22Rv1 (cell line): Measurements from ENCODE around the gene SMYD3.

Experiments used
- H3K27ac ChIP-seq: fragments of 450-650 bp; 2 replicates; pipeline ENCODE4 v1.5.1; 2017
- ZFX ChIP-seq: fragments of 450-650 bp; IDR thresholded peaks from 2 replicates; pipeline ENCODE4 v1.6.1; 2017; ENCODE audit warnings: antibody characterized with exemption, borderline replicate concordance
- TF ChIP-seq, protein P1 (sequence below): fragments of 450-650 bp; IDR thresholded peaks from 2 replicates; pipeline ENCODE4 v1.5.1; 2017; ENCODE audit warnings: mild to moderate bottlenecking

Gene SMYD3

DNA sequence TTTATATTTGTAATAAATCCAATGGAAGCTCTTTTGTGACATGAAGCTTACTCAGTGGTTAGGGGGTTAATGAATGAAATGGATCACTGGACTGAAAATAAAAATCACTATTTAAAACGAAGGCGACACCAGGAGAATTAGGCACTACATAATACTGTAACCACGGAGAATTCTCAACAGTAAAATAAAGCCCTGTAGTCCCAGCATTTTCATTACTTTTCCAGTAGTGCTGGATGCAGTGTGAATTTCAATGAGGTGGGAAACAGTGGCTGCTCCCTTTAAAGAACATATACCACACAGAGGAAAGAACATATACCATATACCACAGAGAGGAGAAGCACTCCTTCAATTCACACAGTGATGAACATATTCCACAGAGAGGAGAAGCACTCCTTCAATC is 275.0 kb downstream of the SMYD3 start:
- TF ChIP-seq, protein P1, sequence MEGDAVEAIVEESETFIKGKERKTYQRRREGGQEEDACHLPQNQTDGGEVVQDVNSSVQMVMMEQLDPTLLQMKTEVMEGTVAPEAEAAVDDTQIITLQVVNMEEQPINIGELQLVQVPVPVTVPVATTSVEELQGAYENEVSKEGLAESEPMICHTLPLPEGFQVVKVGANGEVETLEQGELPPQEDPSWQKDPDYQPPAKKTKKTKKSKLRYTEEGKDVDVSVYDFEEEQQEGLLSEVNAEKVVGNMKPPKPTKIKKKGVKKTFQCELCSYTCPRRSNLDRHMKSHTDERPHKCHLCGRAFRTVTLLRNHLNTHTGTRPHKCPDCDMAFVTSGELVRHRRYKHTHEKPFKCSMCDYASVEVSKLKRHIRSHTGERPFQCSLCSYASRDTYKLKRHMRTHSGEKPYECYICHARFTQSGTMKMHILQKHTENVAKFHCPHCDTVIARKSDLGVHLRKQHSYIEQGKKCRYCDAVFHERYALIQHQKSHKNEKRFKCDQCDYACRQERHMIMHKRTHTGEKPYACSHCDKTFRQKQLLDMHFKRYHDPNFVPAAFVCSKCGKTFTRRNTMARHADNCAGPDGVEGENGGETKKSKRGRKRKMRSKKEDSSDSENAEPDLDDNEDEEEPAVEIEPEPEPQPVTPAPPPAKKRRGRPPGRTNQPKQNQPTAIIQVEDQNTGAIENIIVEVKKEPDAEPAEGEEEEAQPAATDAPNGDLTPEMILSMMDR: no peak
- no peak for TF ChIP-seq ZFX
- no peak overlapping the region for H3K27ac ChIP-seq

DNA sequence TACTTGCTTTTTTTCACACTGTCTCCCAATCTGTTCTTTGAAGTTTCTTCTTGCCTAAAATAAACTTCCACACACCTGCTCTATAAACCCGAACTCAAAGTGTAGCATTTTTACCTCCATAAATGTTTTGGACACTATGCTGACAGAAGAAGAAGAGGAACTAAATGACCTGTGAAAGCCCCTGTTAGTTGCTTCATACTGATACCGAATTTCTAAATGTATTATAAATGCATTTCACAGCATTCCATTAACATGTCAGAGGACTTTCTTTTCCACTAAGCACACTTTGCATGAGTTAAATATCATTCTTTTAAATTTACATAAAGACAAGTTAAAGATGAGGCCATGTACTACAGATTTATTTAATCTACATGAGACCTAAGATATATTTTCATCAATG is 281.0 kb downstream of the SMYD3 start:
- TF ChIP-seq, protein P1: no peak
- no peak for TF ChIP-seq ZFX
- no peak overlapping the region for H3K27ac ChIP-seq

DNA sequence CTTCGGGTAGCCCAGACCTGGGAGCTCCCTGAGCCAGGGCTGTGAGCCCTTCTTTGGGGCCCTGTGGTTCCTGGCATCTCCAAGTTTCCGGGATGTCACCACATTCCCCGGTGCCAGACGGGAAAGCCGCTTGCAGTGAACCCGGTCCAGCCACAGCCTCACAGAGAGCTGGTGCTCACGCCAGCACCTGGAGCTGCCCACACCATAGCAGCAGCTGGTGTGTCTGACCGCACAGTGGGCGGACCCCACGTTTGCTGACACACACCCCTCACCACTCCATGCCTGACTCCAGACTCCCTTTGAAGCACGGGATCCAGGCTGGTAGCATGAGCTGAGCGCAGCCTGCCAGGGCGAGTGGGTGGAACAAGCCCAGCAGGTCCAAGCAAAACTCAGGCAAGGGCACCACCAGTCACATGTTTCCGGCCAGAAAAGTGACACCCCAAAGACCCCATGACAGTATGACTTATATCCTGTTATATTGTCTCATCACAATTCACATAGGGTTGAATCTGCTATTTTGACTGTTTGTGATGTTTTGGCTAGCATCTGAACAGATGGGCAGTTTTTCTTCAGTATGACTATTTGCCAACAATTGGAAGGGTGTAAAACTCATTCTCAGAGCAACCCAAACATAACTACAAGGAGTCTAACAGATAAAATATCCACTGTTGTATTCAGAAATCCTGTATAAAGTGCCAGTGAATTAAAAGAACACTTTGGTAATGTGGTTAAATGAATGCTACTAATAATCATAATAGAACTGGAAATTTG is 285.4 kb downstream of the SMYD3 start:
- TF ChIP-seq ZFX: no peak
- TF ChIP-seq, protein P1: no peak

GRCh38 chr1:246220495-246221065 is 286.5 kb downstream of the SMYD3 start:
- TF ChIP-seq ZFX: no peak
- TF ChIP-seq, protein P1: no peak
- H3K27ac ChIP-seq: no peak overlapping the region

More for the DNA sequence above, 285.4 kb downstream of the SMYD3 start:
- H3K27ac ChIP-seq: no peak overlapping the region

DNA sequence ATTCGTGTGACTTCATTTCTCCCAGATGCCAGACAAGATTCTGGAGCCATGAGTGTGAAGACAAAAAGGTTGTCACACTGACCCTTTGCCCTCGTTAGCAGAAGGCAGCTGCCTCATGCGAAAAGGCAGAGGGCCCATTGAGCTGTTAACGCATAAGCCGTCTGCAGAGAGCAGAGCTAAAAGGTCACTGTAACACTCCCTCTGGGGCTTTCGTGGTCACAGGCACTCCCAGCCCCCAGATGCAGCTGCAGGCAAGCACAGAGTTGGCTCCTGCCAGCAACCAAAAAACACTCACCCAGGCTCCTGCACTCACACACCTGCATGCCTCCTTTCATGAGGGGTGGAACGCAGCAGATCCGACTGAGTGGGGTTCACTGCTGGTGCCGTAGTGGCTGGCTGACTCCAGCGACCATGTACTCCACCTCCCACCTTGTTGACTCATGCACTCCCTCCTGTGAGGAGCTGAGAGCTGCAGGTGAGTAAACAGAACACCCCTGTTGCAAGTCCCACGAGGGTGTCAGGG is 287.5 kb downstream of the SMYD3 start:
- TF ChIP-seq ZFX: no peak
- TF ChIP-seq, protein P1: no peak
- H3K27ac ChIP-seq: no peak overlapping the region

DNA sequence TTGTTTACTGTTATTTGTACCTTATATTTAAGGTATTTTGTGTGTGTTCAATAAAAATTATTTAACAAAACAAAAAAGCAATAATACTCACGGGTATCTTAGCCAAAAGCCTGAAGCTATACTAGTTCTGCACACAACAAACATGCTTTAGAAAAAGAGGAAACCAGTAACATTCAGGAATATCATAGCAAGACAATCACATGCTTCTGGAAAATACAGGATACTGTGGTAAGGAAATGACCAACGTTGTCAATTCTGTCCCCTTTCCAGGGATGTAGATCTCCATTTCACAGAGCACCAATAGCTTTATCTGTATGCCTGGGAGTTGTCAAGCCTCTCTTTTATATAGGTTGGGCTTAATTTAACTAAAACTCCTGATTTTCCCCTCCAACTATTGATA is 288.4 kb downstream of the SMYD3 start:
- H3K27ac ChIP-seq: no peak overlapping the region
- no peak for TF ChIP-seq ZFX
- TF ChIP-seq, protein P1: no peak

- no peak overlapping the region for H3K27ac ChIP-seq
- TF ChIP-seq, protein P1: no peak
- TF ChIP-seq ZFX: no peak
Observed at GRCh38 chr1:246216906-246217305, 290.2 kb downstream of the SMYD3 start.
